ENCODE results near the gene PYGM.

The PYGM gene

GRCh38 chr11:64796757-64797541 lies 37.2 kb upstream of the PYGM start:
- TF ChIP-seq POLR2A (IDR thresholded peaks at IDR 0.05; ENCODE audit: low read depth, low read length), result no peak
- no peak for DNase-seq (ENCODE audit: insufficient read length, low spot score)
- FAIRE-seq, result no peak

- DNase-seq (ENCODE audit: insufficient read length, low spot score) (no peak), FAIRE-seq (no peak)
- TF ChIP-seq POLR2A (IDR thresholded peaks at IDR 0.05; ENCODE audit: low read depth, low read length), result no peak
Observed at GRCh38 chr11:64796047-64796756, 36.4 kb upstream of the PYGM start.

GRCh38 chr11:64794526-64794925 lies 34.8 kb upstream of the PYGM start:
- DNase-seq (ENCODE audit: insufficient read length, low spot score) (no peak), FAIRE-seq (no peak)
- TF ChIP-seq POLR2A (IDR thresholded peaks at IDR 0.05; ENCODE audit: low read depth, low read length), result no peak

GRCh38 chr11:64793271-64794160 lies 33.7 kb upstream of the PYGM start:
- FAIRE-seq (no peak), DNase-seq (ENCODE audit: insufficient read length, low spot score) (no peak)
- TF ChIP-seq POLR2A (IDR thresholded peaks at IDR 0.05; ENCODE audit: low read depth, low read length), result no peak

- FAIRE-seq, result no peak
- no peak for DNase-seq (ENCODE audit: insufficient read length, low spot score)
- no peak for TF ChIP-seq POLR2A (IDR thresholded peaks at IDR 0.05; ENCODE audit: low read depth, low read length)
Observed at GRCh38 chr11:64792482-64792881, 32.7 kb upstream of the PYGM start.

GRCh38 chr11:64791781-64792291 lies 32.1 kb upstream of the PYGM start:
- FAIRE-seq (no peak), DNase-seq (ENCODE audit: insufficient read length, low spot score) (no peak)

GRCh38 chr11:64790205-64791095 lies 30.7 kb upstream of the PYGM start:
- FAIRE-seq (no peak), DNase-seq (ENCODE audit: insufficient read length, low spot score) (no peak)
- TF ChIP-seq POLR2A (IDR thresholded peaks at IDR 0.05; ENCODE audit: low read depth, low read length), result no peak

More at GRCh38 chr11:64791781-64792291, 32.1 kb upstream of the PYGM start:
- TF ChIP-seq POLR2A (IDR thresholded peaks at IDR 0.05; ENCODE audit: low read depth, low read length), result no peak

GRCh38 chr11:64789331-64790204 lies 29.8 kb upstream of the PYGM start:
- DNase-seq (ENCODE audit: insufficient read length, low spot score) (no peak), FAIRE-seq (no peak)
- TF ChIP-seq POLR2A (IDR thresholded peaks at IDR 0.05; ENCODE audit: low read depth, low read length), result no peak

- FAIRE-seq (no peak), DNase-seq (ENCODE audit: insufficient read length, low spot score) (no peak)
- no peak for TF ChIP-seq POLR2A (IDR thresholded peaks at IDR 0.05; ENCODE audit: low read depth, low read length)
Observed at GRCh38 chr11:64788321-64789215, 28.8 kb upstream of the PYGM start.

GRCh38 chr11:64787526-64788320 lies 27.9 kb upstream of the PYGM start:
- no peak for FAIRE-seq
- peak; percentile 77 for DNase-seq (ENCODE audit: insufficient read length, low spot score)
- no peak for TF ChIP-seq POLR2A (IDR thresholded peaks at IDR 0.05; ENCODE audit: low read depth, low read length)
